Stimulated activated CD4-positive, alpha-beta T cell treated with anti-CD3 and anti-CD28 coated beads, Interleukin-1b, Interleukin-23, amount 100 ng/mL, for 1 hour (primary cell): ENCODE results near the gene STK33.

Source experiments
- DNase-seq, 2 donors: peaks; one replicate each; pipeline ENCODE4 v3.0.0-alpha.2; 2020; ENCODE audit warnings: low read depth in 2 of 2

Gene STK33

DNA sequence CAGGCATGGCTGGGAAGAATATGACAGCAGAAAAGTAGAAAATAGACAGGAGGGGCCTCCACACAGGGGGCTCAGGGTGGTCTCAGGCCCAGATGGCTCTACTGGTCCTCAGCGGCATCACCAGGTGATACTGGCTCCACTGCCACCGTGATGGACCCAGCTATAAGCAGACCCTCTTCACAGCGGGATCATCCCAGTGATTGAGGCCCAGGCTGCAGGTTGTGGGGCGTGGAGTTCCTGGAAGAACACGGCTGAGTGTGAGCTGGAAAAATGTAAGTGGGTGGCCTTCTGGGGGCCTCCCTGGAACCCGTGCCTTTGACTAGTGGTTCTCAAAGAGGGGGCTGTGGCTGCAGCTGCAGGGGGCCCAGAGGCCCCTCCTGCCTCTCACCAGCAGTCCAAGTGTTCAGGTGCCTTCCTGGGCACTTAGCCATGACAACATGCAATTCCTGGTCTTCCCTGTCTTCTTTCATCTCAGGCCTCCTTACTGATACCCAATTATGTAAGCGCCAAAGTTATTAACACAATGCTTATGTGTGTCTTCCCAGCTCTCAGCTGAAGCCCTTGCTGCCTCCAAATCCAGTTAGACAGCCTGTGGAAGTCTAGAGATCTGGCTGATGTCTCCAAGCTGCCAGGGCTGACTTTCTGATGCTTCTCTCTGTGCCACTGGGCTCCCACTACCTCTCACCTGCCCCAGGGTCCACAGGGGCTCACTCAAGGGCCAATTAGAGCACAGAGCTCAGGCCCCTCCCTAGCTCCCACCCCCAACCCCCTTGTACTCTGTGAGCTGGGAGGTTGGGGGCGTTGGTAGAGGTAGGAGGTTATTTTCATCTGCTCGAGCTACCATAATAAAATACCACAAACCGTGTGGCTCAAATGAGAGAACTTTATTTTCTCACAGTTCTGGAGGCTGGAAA is 220.3 kb downstream of the STK33 start:
- no peak for DNase-seq

DNA sequence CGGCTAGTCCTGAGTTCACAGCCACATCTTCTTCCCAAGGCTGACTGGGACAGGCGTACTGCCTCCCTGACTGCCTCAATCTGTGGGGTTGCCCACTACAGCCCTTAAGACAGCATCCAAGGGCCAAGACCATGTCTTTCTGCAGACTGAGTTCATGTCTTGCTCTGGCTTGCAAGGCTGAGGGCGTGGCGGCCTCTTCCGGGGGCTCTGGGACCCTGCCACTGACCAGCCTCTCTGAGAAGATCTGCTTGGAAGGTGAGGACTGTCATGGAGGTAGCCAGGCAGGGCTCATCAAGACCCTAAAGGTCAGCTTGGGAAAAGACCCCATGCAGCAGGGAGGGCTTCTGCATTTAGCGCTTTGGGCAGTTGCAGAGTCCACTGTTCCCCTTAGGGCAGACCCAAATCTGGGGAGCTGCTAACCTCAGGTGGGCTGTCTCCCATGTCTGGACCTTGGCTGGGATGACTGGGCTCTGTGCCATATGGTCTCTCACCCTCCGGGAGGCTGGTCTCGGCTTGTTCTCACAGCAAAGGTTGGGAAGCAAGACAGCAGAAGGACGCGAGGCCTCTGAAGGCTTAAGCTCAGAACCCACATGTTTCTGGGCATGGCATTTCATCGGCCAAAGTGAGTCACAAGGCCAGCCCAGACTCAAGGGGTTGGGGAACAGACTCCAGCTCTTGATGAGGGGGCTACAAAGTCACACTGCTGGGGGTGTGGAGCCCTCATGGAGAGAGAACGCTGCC is 221.2 kb downstream of the STK33 start:
- DNase-seq, result no peak

- no peak for DNase-seq
Measured at GRCh38 chr11:8371516-8371884, 222.5 kb downstream of the STK33 start.

- DNase-seq, result no peak
Measured at GRCh38 chr11:8370812-8371515, 223.1 kb downstream of the STK33 start.

GRCh38 chr11:8369592-8370205 is 224.3 kb downstream of the STK33 start:
- no peak for DNase-seq

GRCh38 chr11:8368772-8369171 is 225.3 kb downstream of the STK33 start:
- DNase-seq, result no peak

DNA sequence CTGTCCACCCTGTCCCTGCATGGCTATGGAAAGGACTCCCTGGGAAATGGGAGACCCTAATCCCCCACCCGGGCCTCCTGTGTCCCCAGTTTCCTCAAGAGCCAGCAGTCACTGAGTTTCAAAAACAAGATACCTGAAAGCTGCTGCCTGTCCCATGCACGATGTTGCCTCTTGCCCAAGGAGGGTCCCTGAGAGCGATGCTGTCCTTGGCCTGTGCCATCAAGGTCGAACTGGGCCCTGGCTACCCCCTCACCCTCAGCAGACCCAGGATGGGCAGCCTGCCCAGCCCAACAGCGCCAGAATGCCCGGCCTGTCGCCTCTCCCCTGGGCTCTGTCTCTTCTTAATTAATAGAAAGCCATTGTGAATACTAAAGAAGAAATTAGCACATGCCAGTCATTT is 225.8 kb downstream of the STK33 start:
- no peak for DNase-seq

- no peak for DNase-seq
Measured at GRCh38 chr11:8366316-8366715, 227.7 kb downstream of the STK33 start.

DNA sequence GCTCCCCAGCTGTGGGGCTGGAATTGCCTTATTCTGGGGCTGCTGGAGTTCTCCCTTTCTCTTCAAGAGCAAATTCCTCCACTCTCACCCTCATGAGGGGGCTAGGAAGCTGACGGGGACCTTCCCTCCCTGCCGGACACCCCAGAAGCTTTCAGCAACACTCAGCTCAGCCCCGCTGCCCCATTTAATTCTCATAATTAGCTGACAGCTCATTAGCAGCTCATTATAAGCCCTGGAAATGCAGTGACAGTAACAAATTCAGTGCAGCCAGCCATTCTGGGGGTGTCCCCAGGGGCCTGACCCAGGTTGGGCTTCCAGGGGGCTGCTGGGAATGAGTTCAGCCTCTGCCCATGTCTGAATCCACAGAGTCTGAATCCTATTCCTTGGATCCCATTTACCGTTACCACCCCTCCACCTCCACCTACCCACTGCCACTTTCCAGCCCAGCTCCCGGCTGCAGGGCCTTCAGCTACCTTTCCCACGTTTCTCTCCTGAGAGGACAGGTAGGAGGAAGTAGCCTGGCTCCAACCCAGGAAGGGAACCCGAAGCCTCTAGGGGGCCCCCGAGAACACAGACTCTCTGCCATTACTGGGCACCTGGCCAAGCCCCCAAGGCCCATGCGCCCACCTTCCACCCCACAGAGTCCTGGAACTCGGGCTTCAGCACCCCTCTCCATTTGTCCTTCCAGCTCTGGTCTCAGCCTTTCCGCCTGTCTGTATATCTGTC is 228.6 kb downstream of the STK33 start:
- DNase-seq, result no peak

DNA sequence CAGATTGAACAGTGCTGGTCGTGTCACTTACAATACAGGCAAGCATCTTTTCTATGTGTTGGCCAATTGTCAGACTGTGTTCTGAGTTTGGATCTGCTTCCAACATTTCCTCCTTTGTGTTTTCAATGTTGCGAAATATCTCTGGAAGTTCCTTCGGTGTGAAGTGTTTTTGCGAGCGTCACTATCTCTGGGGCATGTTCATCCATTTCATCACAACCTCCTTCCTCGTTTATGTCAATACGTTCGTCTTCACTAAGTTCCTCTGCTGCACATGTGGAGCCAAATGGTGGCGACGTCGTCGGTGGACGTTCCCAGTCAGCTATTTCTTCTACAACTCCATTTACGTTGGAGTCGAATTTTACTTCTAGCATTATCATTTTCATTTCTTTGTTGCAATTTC is 230.1 kb downstream of the STK33 start:
- DNase-seq, result no peak

- DNase-seq, result no peak
Measured at GRCh38 chr11:8362899-8363298, 231.1 kb downstream of the STK33 start.

- DNase-seq, result no peak
Measured at GRCh38 chr11:8362491-8362890, 231.5 kb downstream of the STK33 start.

GRCh38 chr11:8361664-8362210 is 232.3 kb downstream of the STK33 start:
- no peak for DNase-seq

DNA sequence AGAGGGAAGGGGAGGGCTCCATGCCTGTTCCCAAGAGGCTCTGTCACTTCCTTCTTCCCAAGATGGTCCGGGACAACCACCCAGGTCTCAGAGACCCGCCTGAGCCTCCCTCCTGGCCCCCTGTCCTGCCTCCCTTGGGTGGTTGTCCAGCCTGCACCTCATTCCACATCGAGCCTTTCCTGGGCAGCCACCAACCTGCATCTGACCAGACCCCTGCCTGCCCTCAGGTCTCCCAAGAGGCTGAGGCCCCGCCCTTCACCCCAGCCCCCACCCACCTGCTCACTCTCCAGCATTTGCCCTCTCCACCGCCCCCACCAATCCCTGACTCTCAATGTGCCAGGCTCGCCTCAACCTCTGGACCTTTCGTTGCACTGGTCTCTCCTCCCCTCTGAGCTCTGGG is 232.8 kb downstream of the STK33 start:
- DNase-seq, result no peak

- no peak for DNase-seq
Measured at GRCh38 chr11:8360086-8360828, 233.8 kb downstream of the STK33 start.

- no peak for DNase-seq
Measured at GRCh38 chr11:8359521-8359920, 234.5 kb downstream of the STK33 start.

DNA sequence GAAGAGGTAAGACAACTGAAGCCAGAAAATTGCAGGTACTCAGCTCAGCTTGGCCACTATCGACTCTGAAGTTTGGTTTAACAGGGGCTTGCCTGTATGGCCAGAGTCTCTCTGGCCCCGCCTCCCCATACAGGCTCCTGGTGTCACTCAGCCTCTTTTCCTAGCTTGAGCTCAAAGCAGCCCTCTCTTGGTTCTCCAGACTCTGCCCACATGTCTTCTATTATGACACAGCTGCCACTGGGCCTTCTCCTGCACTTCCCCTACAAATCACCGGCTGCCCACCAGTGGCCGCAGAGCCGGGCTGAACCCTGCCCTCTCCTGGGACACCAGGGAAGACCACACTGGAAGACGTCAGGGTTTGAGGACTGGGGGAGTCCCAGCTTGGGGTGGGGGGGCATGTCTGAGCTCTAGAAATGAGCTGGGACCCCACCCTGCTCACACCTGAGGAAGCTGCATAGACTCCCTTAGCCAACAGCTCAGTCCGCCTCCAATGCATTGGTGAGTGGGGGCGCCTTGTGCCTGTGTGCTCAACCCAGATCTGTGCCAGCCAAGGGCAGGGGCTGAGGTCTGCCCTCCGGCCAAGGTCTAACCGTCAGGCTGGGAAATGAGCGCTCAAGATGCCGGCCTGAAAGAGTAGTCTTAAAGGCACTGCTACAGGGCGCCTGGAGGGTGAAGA is 236.0 kb downstream of the STK33 start:
- DNase-seq, result no peak

GRCh38 chr11:8357505-8357888 is 236.5 kb downstream of the STK33 start:
- no peak for DNase-seq

DNA sequence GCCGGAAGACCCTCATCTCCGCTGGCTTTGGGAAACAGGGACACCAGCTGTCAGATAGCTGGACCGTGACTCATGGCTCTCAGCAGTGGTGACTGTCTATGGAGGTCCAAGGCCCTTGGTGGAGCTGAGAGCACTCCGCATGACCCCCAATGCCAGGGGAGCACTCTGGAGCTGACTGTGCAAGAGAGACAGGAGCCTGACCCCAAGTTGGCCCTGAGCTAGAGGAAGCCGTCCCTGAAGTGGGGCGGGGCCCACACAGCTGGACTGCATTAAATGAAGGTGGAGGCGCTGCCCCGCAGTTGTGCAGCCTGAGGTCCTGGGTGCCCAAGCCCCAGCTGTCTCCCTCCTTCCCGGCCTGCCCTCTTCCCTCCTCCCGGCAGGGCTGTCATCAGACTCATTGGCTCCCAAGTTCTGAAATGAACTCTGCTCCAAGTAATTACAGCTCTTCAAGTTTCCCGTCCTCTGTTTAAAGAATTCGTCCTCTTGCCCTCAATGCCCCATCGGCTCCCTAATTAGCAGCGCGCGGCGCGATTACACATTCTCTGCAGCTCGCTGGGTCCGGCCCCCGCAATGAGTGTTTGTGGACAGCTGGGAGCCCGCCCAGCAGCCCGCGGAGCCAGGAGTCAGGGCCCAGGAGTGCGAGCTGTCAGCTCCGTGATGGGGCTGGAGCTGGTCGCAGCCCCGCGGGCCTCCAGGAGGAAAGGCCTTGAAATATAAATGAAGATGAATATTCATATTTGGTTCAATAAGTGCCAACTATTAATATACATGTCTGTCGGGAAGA is 237.1 kb downstream of the STK33 start:
- DNase-seq, result no peak
